Measurements from ENCODE around the gene TMEM229A. TPM values are rescaled to one million over a fixed set of nuclear protein-coding genes. Genes with fewer than 3 reads are reported as not detected.

Gene TMEM229A
- total RNA-seq, 1 donor from 2014 or later, result 0.27 TPM

- intact Hi-C loops (cut with DNase I), result no loop called here
- no peak for DNase-seq (ENCODE audit: low spot score)
- no peak for ATAC-seq
Measured at GRCh38 chr7:123993996-123994395, 38.9 kb downstream of the TMEM229A start.

DNA sequence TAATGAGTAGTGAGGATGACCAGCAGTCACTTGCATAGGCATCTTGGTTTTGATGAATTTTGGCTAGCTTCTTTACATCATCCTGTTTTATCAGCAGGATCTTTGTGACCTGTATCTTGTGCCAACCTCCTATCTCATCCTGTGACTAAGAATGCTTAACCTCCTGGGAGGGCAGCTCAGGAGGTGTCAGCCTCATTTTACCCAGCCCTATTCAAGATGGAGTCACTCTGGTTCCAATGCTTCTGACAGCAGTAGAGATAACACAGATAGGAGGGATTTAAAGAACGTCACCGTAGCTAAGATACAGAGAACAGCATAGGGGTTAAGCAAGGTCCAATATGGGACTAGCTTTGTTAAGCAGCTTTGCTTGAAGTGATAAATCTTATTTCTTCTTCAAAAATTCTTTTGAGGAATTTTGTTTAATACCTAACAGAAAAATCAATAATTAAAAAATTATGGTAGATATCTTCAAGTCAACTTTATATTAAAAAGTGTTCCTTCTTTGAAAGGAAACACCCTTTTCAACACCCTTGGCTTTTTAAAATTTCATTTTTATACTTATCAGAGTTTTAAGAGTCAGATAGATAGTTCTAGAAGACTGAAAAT lies 39.9 kb downstream of the TMEM229A start:
- DNase-seq (ENCODE audit: low spot score) (no peak), ATAC-seq (no peak)
- intact Hi-C loops (cut with DNase I), result no loop called here

GRCh38 chr7:123987445-123987844 lies 45.4 kb downstream of the TMEM229A start:
- no peak for ATAC-seq
- intact Hi-C loops (cut with DNase I), result no loop called here
- no peak for DNase-seq (ENCODE audit: low spot score)

Other genes with a start within 250 kb of the TMEM229A start
- gene HYAL4, start 187.9 kb downstream of the TMEM229A start, total RNA-seq, result not detected
- gene SPAM1, start 107.8 kb downstream of the TMEM229A start, total RNA-seq, result not detected

Measured in sciatic nerve (tissue), 2 donors.